WTC11 (cell line): ENCODE measurements around the gene PTPRG. TPM values are rescaled to one million over a fixed set of nuclear protein-coding genes. Genes with fewer than 3 reads are reported as not detected.

Experiments
- ATAC-seq: fragments of 200-7000 bp; cut with Tn5 transposase; 2 replicates; pipeline ENCODE4 v1.10.0; 2021; ENCODE audit warnings: mild to moderate bottlenecking, moderate library complexity
- CTCF ChIA-PET: fragments of 300-600 bp; sonication (Branson Sonifier 250); formaldehyde crosslinking; loops from one replicate; lab custom pipeline; 2021; ENCODE audit warnings: antibody characterized with exemption; lab: Charles Lee
- POLR2A ChIA-PET: fragments of 350-600 bp; sonication (Branson Sonifier 250); formaldehyde crosslinking; loops from one replicate; lab custom pipeline; 2021; ENCODE audit warnings: antibody characterized with exemption; lab: Charles Lee
- DNase-seq: peaks from one replicate; pipeline ENCODE4 v3.0.0; 2021; ENCODE audit warnings: low spot score
- H3K27ac Mint-ChIP-seq: 2 replicates; pipeline ENCODE4 v1.8.0; 2021; ENCODE audit warnings: mixed read lengths
- H3K27me3 Mint-ChIP-seq: 2 replicates; pipeline ENCODE4 v1.8.0; 2021; ENCODE audit warnings: low read depth, mild to moderate bottlenecking, moderate library complexity, mixed read lengths
- H3K36me3 Mint-ChIP-seq: 2 replicates; pipeline ENCODE4 v1.8.0; 2021; ENCODE audit warnings: mixed read lengths
- H3K4me1 Mint-ChIP-seq: 2 replicates; pipeline ENCODE4 v1.8.0; 2022; ENCODE audit warnings: mixed read lengths
- H3K4me3 Mint-ChIP-seq: 2 replicates; pipeline ENCODE4 v1.8.0; 2021; ENCODE audit warnings: mild to moderate bottlenecking, moderate library complexity, mixed read lengths
- H3K9me3 Mint-ChIP-seq: 2 replicates; pipeline ENCODE4 v1.8.0; 2021; ENCODE audit warnings: mixed read lengths
- CREB1 ChIP-seq: sonication (generic); formaldehyde crosslinking; IDR thresholded peaks from 2 replicates; pipeline ENCODE4 v1.8.0; 2023; ENCODE audit warnings: mild to moderate bottlenecking, missing genetic modification reagents
- EMX1 ChIP-seq: fragments of 250-450 bp; sonication (Bioruptor Pico); IDR thresholded peaks from 2 replicates; pipeline ENCODE4 v1.8.0; 2021; ENCODE audit warnings: mild to moderate bottlenecking
- ESRRA ChIP-seq: sonication (generic); formaldehyde crosslinking; IDR thresholded peaks from 2 replicates; pipeline ENCODE4 v1.8.1; 2022; ENCODE audit warnings: mild to moderate bottlenecking, missing genetic modification reagents, borderline replicate concordance
- ETV6 ChIP-seq: sonication (generic); formaldehyde crosslinking; IDR thresholded peaks from 2 replicates; pipeline ENCODE4 v1.8.1; 2022; ENCODE audit warnings: mild to moderate bottlenecking, missing genetic modification reagents
- HMGXB4 ChIP-seq: sonication (generic); formaldehyde crosslinking; IDR thresholded peaks from 2 replicates; pipeline ENCODE4 v1.8.1; 2023; ENCODE audit warnings: mild to moderate bottlenecking, moderate library complexity, missing genetic modification reagents
- NFYB ChIP-seq: sonication (generic); formaldehyde crosslinking; conservative IDR thresholded peaks from 2 replicates; pipeline ENCODE4 v1.8.0; 2022; ENCODE audit warnings: low read depth, missing genetic modification reagents
- NR1H2 ChIP-seq: sonication (generic); formaldehyde crosslinking; IDR thresholded peaks from 2 replicates; pipeline ENCODE4 v1.9.0; 2021; ENCODE audit warnings: mild to moderate bottlenecking, moderate library complexity, missing genetic modification reagents
- NR3C1 ChIP-seq: sonication (generic); formaldehyde crosslinking; conservative IDR thresholded peaks from 2 replicates; pipeline ENCODE4 v1.8.1; 2023; ENCODE audit warnings: low read depth, mild to moderate bottlenecking, missing genetic modification reagents
- RELA ChIP-seq: sonication (generic); formaldehyde crosslinking; IDR thresholded peaks from 2 replicates; pipeline ENCODE4 v1.8.1; 2022; ENCODE audit warnings: missing genetic modification reagents, mild to moderate bottlenecking, borderline replicate concordance
- SMAD3 ChIP-seq: sonication (generic); formaldehyde crosslinking; IDR thresholded peaks from 2 replicates; pipeline ENCODE4 v1.8.0; 2022; ENCODE audit warnings: missing genetic modification reagents, mild to moderate bottlenecking, borderline replicate concordance
- SP1 ChIP-seq: sonication (generic); formaldehyde crosslinking; conservative IDR thresholded peaks from 2 replicates; pipeline ENCODE4 v1.8.1; 2022; ENCODE audit warnings: missing genetic modification reagents
- STAT6 ChIP-seq: sonication (generic); formaldehyde crosslinking; conservative IDR thresholded peaks from 2 replicates; pipeline ENCODE4 v1.8.1; 2023; ENCODE audit warnings: mild to moderate bottlenecking, low read depth, missing genetic modification reagents, moderate library complexity
- TEAD4 ChIP-seq: sonication (generic); formaldehyde crosslinking; IDR thresholded peaks from 2 replicates; pipeline ENCODE4 v1.8.0; 2022; ENCODE audit warnings: mild to moderate bottlenecking, missing genetic modification reagents
- ZBTB21 ChIP-seq: sonication (generic); formaldehyde crosslinking; IDR thresholded peaks from 2 replicates; pipeline ENCODE4 v1.8.1; 2023; ENCODE audit warnings: mild to moderate bottlenecking, missing genetic modification reagents, borderline replicate concordance
- ZNF121 ChIP-seq: sonication (generic); formaldehyde crosslinking; IDR thresholded peaks from 2 replicates; pipeline ENCODE4 v1.8.0; 2023; ENCODE audit warnings: missing genetic modification reagents
- ZNF263 ChIP-seq: sonication (generic); formaldehyde crosslinking; IDR thresholded peaks from 2 replicates; pipeline ENCODE4 v1.8.1; 2022; ENCODE audit warnings: low read depth, mild to moderate bottlenecking, moderate library complexity, missing genetic modification reagents
- ZNF416 ChIP-seq: fragments of 250-450 bp; sonication (Bioruptor Pico); IDR thresholded peaks from 2 replicates; pipeline ENCODE4 v1.9.0; 2021; ENCODE audit warnings: mild to moderate bottlenecking, inconsistent platforms
- ZSCAN18 ChIP-seq: fragments of 250-450 bp; sonication (Bioruptor Pico); IDR thresholded peaks from 2 replicates; pipeline ENCODE4 v2.1.2; 2022; ENCODE audit warnings: mild to moderate bottlenecking, moderate library complexity
- total RNA-seq: library from RNA; stranded (reverse); gene quantifications from 3 replicates; pipeline ENCODE4 v1.2.3, GENCODE V29; 2021
- TF ChIP-seq, protein P1 (sequence below): sonication (generic); formaldehyde crosslinking; IDR thresholded peaks from 2 replicates; pipeline ENCODE4 v1.8.1; 2023; ENCODE audit warnings: mild to moderate bottlenecking, missing genetic modification reagents
- TF ChIP-seq, protein P2 (sequence below): fragments of 250-450 bp; sonication (Bioruptor Pico); IDR thresholded peaks from 2 replicates; pipeline ENCODE4 v1.8.0; 2021; ENCODE audit warnings: mild to moderate bottlenecking
- TF ChIP-seq, protein P3 (sequence below): fragments of 250-450 bp; sonication (Bioruptor Pico); IDR thresholded peaks from 2 replicates; pipeline ENCODE4 v1.9.0; 2021; ENCODE audit warnings: moderate library complexity, mild to moderate bottlenecking, inconsistent platforms, borderline replicate concordance

Gene PTPRG
- total RNA-seq, 1 experiment from 2014 or later: 106 TPM

DNA sequence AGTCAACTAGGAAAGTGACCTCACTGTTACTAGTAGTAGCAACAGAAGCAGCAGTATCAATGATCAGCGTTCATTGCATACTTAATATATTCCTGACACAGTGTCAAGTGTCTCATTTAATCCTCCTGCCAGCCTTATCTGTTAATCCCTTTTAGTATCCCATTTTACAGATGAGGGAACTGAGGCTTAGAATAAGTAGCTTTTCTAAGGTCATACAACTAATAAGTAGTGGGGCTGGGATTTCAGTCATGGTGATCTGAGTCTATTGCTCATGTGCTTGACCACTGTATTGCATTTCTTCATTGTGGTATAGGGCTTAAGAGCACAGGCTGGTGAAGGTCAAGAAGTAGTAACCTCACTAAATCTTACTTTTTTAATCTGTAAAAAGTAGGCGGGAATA is 233.6 kb downstream of the PTPRG start (continued):
- TF ChIP-seq, protein P1, sequence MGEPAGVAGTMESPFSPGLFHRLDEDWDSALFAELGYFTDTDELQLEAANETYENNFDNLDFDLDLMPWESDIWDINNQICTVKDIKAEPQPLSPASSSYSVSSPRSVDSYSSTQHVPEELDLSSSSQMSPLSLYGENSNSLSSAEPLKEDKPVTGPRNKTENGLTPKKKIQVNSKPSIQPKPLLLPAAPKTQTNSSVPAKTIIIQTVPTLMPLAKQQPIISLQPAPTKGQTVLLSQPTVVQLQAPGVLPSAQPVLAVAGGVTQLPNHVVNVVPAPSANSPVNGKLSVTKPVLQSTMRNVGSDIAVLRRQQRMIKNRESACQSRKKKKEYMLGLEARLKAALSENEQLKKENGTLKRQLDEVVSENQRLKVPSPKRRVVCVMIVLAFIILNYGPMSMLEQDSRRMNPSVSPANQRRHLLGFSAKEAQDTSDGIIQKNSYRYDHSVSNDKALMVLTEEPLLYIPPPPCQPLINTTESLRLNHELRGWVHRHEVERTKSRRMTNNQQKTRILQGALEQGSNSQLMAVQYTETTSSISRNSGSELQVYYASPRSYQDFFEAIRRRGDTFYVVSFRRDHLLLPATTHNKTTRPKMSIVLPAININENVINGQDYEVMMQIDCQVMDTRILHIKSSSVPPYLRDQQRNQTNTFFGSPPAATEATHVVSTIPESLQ (CRISPR knock-in tag): no peak
- no peak for TF ChIP-seq ZNF263 (CRISPR knock-in tag)
- TF ChIP-seq ZBTB21 (CRISPR knock-in tag): no peak
- no peak for TF ChIP-seq ESRRA (CRISPR knock-in tag)
- TF ChIP-seq SP1 (CRISPR knock-in tag): no peak
- no peak for TF ChIP-seq NR1H2 (CRISPR knock-in tag)
- no peak for TF ChIP-seq NR3C1 (CRISPR knock-in tag)
- TF ChIP-seq STAT6 (CRISPR knock-in tag): no peak
- no peak for TF ChIP-seq ZSCAN18
- TF ChIP-seq SMAD3 (CRISPR knock-in tag): no peak

DNA sequence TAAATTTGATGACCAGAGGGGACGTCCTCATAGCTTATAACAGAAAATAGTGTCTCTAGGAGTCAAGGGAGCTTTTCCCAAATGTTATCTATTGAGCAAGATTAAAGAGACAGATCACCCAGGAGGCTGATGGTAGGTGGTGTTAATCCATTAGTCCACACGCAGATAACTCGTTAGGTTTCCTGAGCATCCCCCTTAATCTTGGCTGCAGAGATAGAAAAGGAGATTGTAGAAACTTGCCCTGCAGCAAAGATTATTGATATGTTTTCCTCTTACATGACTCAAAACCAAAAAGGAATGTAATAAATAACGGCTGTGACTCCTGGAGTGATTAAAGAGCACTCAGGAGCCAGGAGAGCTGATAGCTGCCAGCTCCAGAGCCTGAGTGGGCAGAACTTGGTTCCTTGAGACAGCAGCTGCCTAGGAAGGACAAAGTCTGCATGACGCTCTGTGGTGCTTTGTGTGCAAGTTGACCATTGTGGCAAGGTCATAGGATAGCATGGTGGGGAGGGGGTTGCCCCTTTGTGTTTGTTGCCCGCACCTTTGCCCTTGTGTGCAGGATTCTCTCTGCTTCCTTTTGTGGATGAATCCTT is 234.8 kb downstream of the PTPRG start:
- ChIA-PET CTCF (interaction anchor here (0.9 to 1.0 kb wide), 2 partner anchors 140 to 241 kb away, joined by 3 to 7 read pairs; no protein-coding TSS in a partner anchor), POLR2A (no interaction called here)
- Mint-ChIP-seq H3K9me3 (no peaks in the 10 kb centered on the region), H3K27ac (peak overlapping the region; percentile 25; the same call in 1 of the 2 replicates), H3K4me3 (no peak overlapping the region), H3K36me3 (0 out of 2 replicates have a peak, but pooled peaks cover 2% of the 10 kb centered on the region), H3K4me1 (peaks cover 56% of the 10 kb centered on the region), H3K27me3 (no peaks in the 10 kb centered on the region)
- TF ChIP-seq, protein P2, sequence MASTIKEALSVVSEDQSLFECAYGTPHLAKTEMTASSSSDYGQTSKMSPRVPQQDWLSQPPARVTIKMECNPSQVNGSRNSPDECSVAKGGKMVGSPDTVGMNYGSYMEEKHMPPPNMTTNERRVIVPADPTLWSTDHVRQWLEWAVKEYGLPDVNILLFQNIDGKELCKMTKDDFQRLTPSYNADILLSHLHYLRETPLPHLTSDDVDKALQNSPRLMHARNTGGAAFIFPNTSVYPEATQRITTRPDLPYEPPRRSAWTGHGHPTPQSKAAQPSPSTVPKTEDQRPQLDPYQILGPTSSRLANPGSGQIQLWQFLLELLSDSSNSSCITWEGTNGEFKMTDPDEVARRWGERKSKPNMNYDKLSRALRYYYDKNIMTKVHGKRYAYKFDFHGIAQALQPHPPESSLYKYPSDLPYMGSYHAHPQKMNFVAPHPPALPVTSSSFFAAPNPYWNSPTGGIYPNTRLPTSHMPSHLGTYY: no peak
- DNase-seq (no peak), ATAC-seq (peak; percentile 44; the same call in 1 of the 2 replicates)

DNA sequence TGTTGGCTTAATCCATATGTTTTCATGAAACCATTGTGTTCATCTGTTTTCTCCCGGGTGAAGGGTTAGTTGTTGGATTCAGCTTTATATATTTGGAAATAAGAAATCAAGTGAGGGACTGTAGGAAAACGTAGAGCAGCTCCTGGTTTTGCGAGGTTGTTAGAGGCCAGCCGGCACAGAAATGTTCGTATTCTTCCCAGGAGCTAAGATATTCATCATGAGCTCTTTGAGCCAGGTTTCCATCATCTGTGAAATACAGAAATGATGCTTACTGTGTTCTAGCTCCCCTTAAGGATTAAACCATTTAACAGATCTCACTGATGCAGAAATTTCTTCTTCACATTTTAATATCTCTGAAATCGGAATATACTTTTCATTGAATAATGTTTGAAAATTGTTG is 235.5 kb downstream of the PTPRG start:
- ATAC-seq (no peak), DNase-seq (no peak)
- Mint-ChIP-seq H3K4me3 (no peak overlapping the region), H3K36me3 (0 out of 2 replicates have a peak, but pooled peaks cover 2% of the 10 kb centered on the region), H3K27ac (no peak overlapping the region; the same call in 1 of the 2 replicates), H3K9me3 (no peaks in the 10 kb centered on the region), H3K27me3 (no peaks in the 10 kb centered on the region), H3K4me1 (peaks cover 53% of the 10 kb centered on the region)
- POLR2A ChIA-PET: no interaction called here
- CTCF ChIA-PET: interaction anchor here (0.9 to 1.0 kb wide), 2 partner anchors 140 to 242 kb away, joined by 3 to 7 read pairs; no protein-coding TSS in a partner anchor
- no peak for TF ChIP-seq RELA
- no peak for TF ChIP-seq CREB1
- TF ChIP-seq, protein P3, sequence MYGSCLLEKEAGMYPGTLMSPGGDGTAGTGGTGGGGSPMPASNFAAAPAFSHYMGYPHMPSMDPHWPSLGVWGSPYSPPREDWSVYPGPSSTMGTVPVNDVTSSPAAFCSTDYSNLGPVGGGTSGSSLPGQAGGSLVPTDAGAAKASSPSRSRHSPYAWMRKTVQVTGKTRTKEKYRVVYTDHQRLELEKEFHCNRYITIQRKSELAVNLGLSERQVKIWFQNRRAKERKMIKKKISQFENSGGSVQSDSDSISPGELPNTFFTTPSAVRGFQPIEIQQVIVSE (CRISPR knock-in tag): no peak
- TF ChIP-seq ETV6 (CRISPR knock-in tag): no peak
- no peak for TF ChIP-seq ZNF121 (CRISPR knock-in tag)
- TF ChIP-seq ZNF416 (CRISPR knock-in tag): no peak
- no peak for TF ChIP-seq NFYB (CRISPR knock-in tag)
- TF ChIP-seq EMX1 (CRISPR knock-in tag): no peak
- TF ChIP-seq TEAD4 (CRISPR knock-in tag): no peak
- no peak for TF ChIP-seq HMGXB4 (CRISPR knock-in tag)
